Naive thymus-derived CD4-positive, alpha-beta T cell (primary cell): ENCODE results near the gene TENM4. TPM values are rescaled to one million over a fixed set of nuclear protein-coding genes. Genes with fewer than 3 reads are reported as not detected.

Experiments
- ATAC-seq: fragments of 150-1000 bp; cut with Tn5 transposase; 2 replicates; pipeline ENCODE4 v1.10.0; 2021; ENCODE audit warnings: mild to moderate bottlenecking, moderate library complexity
- CTCF ChIA-PET: fragments of 350-600 bp; sonication (Branson Sonifier 250); formaldehyde crosslinking; loops from one replicate; lab custom pipeline; 2021; ENCODE audit warnings: antibody characterized with exemption; lab: Charles Lee
- POLR2A ChIA-PET: fragments of 350-600 bp; sonication (Branson Sonifier 250); formaldehyde crosslinking; loops from one replicate; lab custom pipeline; 2021; ENCODE audit warnings: antibody characterized with exemption, inconsistent platforms; lab: Charles Lee
- DNase-seq, 9 donors: peaks; one replicate each; pipeline versions ENCODE4 v3.0.0 to v3.0.0-alpha.2; 2020 to 2022; ENCODE audit warnings: mixed read lengths in 1 of 9
- H3K27ac ChIP-seq: one replicate; pipeline ENCODE4 v1.7.0; 2013; ENCODE audit warnings: mild to moderate bottlenecking, low read depth, low read length, moderate library complexity
- H3K27me3 ChIP-seq, 2 donors: one replicate each; pipeline ENCODE4 v1.7.0; 2013; ENCODE audit warnings: low read length in 2 of 2, mild to moderate bottlenecking in 2 of 2, moderate library complexity in 2 of 2; ENCODE audit not compliant: control insufficient read depth in 2 of 2, insufficient read depth in 2 of 2
- H3K36me3 ChIP-seq, 3 experiments: 1 replicate in 2 of 3; 2 replicates in 1 of 3; pipeline ENCODE4 v1.7.0; 2013; ENCODE audit warnings: low read length in 3 of 3, mild to moderate bottlenecking in 3 of 3, moderate library complexity in 1 of 3; ENCODE audit not compliant: insufficient read depth in 3 of 3, control insufficient read depth in 2 of 3
- H3K4me1 ChIP-seq, 2 donors: one replicate each; pipeline ENCODE4 v1.7.0; 2013; ENCODE audit warnings: low read length in 2 of 2, mild to moderate bottlenecking in 2 of 2, moderate library complexity in 1 of 2; ENCODE audit not compliant: control insufficient read depth in 2 of 2, insufficient read depth in 2 of 2
- H3K4me3 ChIP-seq: 2 replicates; pipeline ENCODE4 v1.7.0; 2013; ENCODE audit warnings: mild to moderate bottlenecking, low read length
- H3K9me3 ChIP-seq, 3 experiments: 1 replicate in 2 of 3; 2 replicates in 1 of 3; pipeline ENCODE4 v1.7.0; 2013; ENCODE audit warnings: low read length in 3 of 3; ENCODE audit not compliant: control insufficient read depth in 2 of 3
- H3K27ac Mint-ChIP-seq, 9 donors: one replicate each; pipeline ENCODE4 v1.8.0; 2020 to 2022; ENCODE audit warnings: mixed read lengths in 9 of 9, mild to moderate bottlenecking in 8 of 9, moderate library complexity in 5 of 9, inconsistent platforms in 2 of 9
- H3K27me3 Mint-ChIP-seq, 5 donors: one replicate each; pipeline ENCODE4 v1.8.0; 2021 to 2022; ENCODE audit warnings: mixed read lengths in 5 of 5, mild to moderate bottlenecking in 1 of 5
- H3K36me3 Mint-ChIP-seq, 5 donors: one replicate each; pipeline ENCODE4 v1.8.0; 2020 to 2022; ENCODE audit warnings: mixed read lengths in 5 of 5, mild to moderate bottlenecking in 3 of 5, inconsistent platforms in 1 of 5
- H3K4me1 Mint-ChIP-seq, 7 donors: one replicate each; pipeline ENCODE4 v1.8.0; 2020 to 2022; ENCODE audit warnings: mixed read lengths in 7 of 7, mild to moderate bottlenecking in 3 of 7, inconsistent platforms in 1 of 7
- H3K4me3 Mint-ChIP-seq, 10 donors: one replicate each; pipeline ENCODE4 v1.8.0; 2020 to 2022; ENCODE audit warnings: mild to moderate bottlenecking in 10 of 10, mixed read lengths in 10 of 10, moderate library complexity in 6 of 10, inconsistent platforms in 2 of 10
- H3K9me3 Mint-ChIP-seq, 11 donors: one replicate each; pipeline ENCODE4 v1.8.0; 2020 to 2022; ENCODE audit warnings: mixed read lengths in 11 of 11, mild to moderate bottlenecking in 4 of 11, inconsistent platforms in 1 of 11, moderate library complexity in 1 of 11
- intact Hi-C, 2 donors: fragments of 100-400 bp; cut with micrococcal nuclease; formaldehyde crosslinking; loops; one replicate each; pipeline ENCODE4 v1.15.1; 2023
- polyA plus RNA-seq, 2 donors: library from polyadenylated mRNA; unstranded; fragments of 300-500 nt; fragmentation: Illumina TruSeq; gene quantifications; one replicate each; pipeline ENCODE4 v1.2.3, GENCODE V29; 2021
- total RNA-seq, 6 experiments: library from RNA in 5 of 6; stranded (reverse) in 5 of 6; gene quantifications; 1 replicate in 5 of 6; 2 replicates in 1 of 6; pipeline ENCODE4 v1.2.3 and lab custom pipeline; 2021 to 2026

The TENM4 gene
- total and polyA plus RNA-seq, 7 experiments from 2014 or later = 0.32 to 0.47 TPM; not detected in 5

DNA sequence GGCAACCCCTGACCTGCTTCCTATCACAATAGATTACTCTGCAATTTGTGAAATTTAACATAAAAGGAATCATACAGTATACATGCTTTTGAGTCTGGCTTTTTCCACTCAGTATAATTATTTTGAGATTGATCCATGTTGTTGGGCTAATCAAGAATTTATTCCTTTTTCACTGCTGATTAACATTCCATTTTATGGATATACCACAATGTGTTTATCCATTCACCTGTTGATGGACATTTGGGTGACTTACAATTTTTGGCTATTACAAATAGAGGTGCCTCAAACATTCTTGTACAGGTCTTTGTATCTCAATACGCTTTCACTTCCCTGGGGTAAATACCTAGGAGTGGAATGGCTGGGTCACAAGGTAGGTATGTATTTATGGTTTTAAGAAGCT lies 24.9 kb downstream of the TENM4 start:
- Mint-ChIP-seq H3K27ac (no peak overlapping the region), H3K4me1 (no peaks in the 10 kb centered on the region), H3K9me3 (peaks cover 0 to 14% (median 5%) of the 10 kb centered on the region in 11 donors), H3K27me3 (peaks cover 0 to 22% (median 6%) of the 10 kb centered on the region in 5 donors), H3K4me3 (no peak overlapping the region), H3K36me3 (no peaks in the 10 kb centered on the region)
- no peak overlapping the region for H3K27ac ChIP-seq
- DNase-seq (no peak), ATAC-seq (no peak)
- ChIA-PET CTCF (no interaction called here), POLR2A (no interaction called here)
- H3K4me3 ChIP-seq = no peak overlapping the region
- H3K36me3 ChIP-seq = no peaks in the 10 kb centered on the region
- no peaks in the 10 kb centered on the region for H3K4me1 ChIP-seq
- H3K9me3 ChIP-seq = no peaks in the 10 kb centered on the region
- H3K27me3 ChIP-seq = no peaks in the 10 kb centered on the region
- intact Hi-C loops = no loop called here

DNA sequence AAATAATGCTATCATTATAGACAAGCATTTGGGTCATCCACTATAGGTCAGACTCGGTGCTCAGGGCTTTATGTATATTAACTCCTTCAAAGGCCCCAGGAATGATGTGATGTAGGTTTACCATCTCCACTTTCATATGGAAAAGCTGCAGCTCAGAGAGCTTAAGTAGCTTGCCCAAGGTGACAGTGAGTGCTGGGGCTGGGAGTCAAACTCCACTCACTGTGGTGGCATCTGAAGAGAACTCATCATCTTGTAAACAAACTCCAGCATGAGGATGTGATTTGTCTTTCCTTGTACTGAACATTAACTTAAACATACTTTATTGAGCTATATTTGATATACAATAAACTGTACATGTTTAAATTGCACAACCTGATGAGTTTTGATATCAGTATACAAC lies 25.4 kb downstream of the TENM4 start:
- intact Hi-C loops = no loop called here
- no peak for ATAC-seq
- H3K4me3 Mint-ChIP-seq = no peak overlapping the region
- Histone ChIP-seq H3K36me3 (no peaks in the 10 kb centered on the region), H3K4me1 (no peaks in the 10 kb centered on the region), H3K9me3 (no peaks in the 10 kb centered on the region), H3K27ac (no peak overlapping the region), H3K4me3 (no peak overlapping the region), H3K27me3 (no peaks in the 10 kb centered on the region)
- no peaks in the 10 kb centered on the region for H3K36me3 Mint-ChIP-seq
- DNase-seq = no peak
- ChIA-PET POLR2A (no interaction called here), CTCF (no interaction called here)
- peaks cover 0 to 22% (median 6%) of the 10 kb centered on the region in 5 donors for H3K27me3 Mint-ChIP-seq
- peaks cover 0 to 14% (median 5%) of the 10 kb centered on the region in 11 donors for H3K9me3 Mint-ChIP-seq
- H3K27ac Mint-ChIP-seq = no peak overlapping the region
- no peaks in the 10 kb centered on the region for H3K4me1 Mint-ChIP-seq

DNA sequence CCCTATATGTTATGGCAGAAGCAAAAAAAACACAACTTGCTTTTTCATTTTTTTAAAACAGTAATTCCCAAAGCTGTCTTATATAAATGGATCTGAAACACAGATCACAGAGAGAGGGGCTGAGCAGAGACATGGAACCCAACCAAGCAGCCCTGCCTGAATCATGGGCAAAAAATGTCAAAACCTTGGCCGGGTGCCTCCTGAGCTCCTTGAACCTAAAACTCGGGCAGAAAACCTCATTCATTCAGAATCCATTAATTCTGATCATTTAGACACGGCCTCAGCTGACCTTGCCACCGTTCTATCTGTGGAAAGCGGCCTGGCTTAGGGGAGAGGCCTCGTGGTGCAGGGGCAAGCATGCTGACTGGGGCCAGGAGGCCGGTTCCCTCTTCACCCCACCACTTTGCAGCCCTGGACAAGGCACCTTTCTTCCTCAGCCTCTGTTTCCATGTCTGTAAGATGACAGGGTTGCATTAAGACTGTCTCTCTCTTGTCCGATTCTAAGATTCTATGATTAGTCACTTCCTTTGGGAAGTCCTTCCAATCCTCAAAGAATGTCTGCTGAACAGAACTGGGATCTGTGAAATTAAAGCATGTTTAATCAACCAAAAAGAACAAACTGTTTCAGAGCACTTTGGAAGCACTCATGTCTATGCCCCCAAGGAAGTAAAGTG lies 26.0 kb downstream of the TENM4 start:
- H3K4me1 ChIP-seq = no peaks in the 10 kb centered on the region
- Mint-ChIP-seq H3K27me3 (peaks cover 0 to 16% (median 4%) of the 10 kb centered on the region in 5 donors), H3K4me1 (no peaks in the 10 kb centered on the region), H3K36me3 (no peaks in the 10 kb centered on the region), H3K27ac (no peak overlapping the region), H3K4me3 (no peak overlapping the region), H3K9me3 (peaks cover 0 to 15% (median 5%) of the 10 kb centered on the region in 11 donors)
- POLR2A ChIA-PET = no interaction called here
- CTCF ChIA-PET = no interaction called here
- no peaks in the 10 kb centered on the region for H3K36me3 ChIP-seq
- no peaks in the 10 kb centered on the region for H3K27me3 ChIP-seq
- H3K4me3 ChIP-seq = no peak overlapping the region
- no peak overlapping the region for H3K27ac ChIP-seq
- no peaks in the 10 kb centered on the region for H3K9me3 ChIP-seq
- DNase-seq (no peak), ATAC-seq (no peak)
- intact Hi-C loops = no loop called here

DNA sequence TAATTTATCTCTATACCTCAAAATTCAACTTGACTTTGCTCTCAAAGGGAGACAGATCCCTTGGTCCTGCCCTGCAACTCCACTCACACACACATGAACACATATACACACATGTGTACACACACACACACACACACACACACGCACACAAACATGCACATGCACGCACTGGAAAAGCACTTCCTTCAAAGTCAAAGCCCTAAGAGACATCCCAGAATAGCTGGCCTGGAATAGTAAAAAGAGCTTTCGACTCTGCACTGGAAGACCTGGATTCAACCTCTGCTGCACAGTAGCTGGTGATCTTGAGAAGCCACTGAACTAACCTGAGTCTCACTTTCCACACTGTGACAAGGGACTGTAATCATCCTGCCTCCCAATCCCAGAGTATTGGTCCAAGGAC lies 26.8 kb downstream of the TENM4 start:
- intact Hi-C loops = no loop called here
- H3K9me3 Mint-ChIP-seq = peaks cover 0 to 15% (median 5%) of the 10 kb centered on the region in 11 donors
- Histone ChIP-seq H3K4me3 (no peak overlapping the region), H3K36me3 (no peaks in the 10 kb centered on the region), H3K27ac (no peak overlapping the region), H3K27me3 (no peaks in the 10 kb centered on the region), H3K9me3 (no peaks in the 10 kb centered on the region), H3K4me1 (no peaks in the 10 kb centered on the region)
- ChIA-PET CTCF (no interaction called here), POLR2A (no interaction called here)
- no peaks in the 10 kb centered on the region for H3K36me3 Mint-ChIP-seq
- H3K27me3 Mint-ChIP-seq = peaks cover 0 to 17% (median 4%) of the 10 kb centered on the region in 5 donors
- H3K4me1 Mint-ChIP-seq = no peaks in the 10 kb centered on the region
- no peak overlapping the region for H3K27ac Mint-ChIP-seq
- ATAC-seq (no peak), DNase-seq (no peak)
- no peak overlapping the region for H3K4me3 Mint-ChIP-seq

DNA sequence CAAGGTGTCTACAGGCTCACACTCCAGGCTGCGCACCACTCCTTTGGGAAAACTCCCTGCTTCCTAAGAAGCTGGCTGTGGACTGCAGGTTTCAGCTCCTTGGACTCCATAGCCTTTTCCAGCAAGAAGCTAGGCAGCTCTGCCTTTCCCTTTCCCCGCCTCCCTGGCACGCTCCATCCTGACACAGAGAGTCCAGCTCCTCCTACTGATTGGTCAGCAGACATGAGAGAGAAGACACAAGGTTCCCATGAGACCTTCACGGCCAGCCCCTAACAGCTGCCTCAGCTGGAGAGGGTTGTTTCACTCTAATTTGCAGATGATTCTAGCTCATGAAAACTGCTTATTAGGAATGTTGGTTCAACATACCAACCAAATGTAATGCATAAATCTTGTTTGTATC lies 27.6 kb downstream of the TENM4 start:
- POLR2A ChIA-PET = no interaction called here

DNA sequence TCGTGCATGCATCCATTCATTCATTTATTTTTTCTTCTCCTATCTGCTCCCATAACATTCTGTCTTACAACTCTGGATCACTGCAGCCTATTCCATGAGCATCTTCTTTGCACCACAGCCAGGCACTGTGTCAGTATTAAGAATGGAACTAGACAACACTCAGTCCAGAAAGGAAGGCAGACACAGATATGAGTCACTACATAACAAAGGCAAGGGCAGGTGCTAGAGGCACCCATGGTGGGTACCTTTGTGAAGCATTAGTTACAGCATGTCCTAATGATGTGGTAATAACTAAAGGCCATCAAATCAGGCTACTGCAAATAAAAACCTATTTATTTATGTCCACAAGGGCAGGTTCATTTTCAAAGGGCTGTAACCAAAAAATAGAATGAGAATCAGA lies 28.1 kb downstream of the TENM4 start:
- H3K4me1 ChIP-seq = no peaks in the 10 kb centered on the region
- H3K36me3 ChIP-seq = no peaks in the 10 kb centered on the region
- H3K27ac ChIP-seq = no peak overlapping the region
- Mint-ChIP-seq H3K4me1 (no peaks in the 10 kb centered on the region), H3K9me3 (peaks cover 0 to 13% (median 5%) of the 10 kb centered on the region in 11 donors), H3K4me3 (no peak overlapping the region), H3K27ac (no peak overlapping the region), H3K27me3 (peaks cover 0 to 10% (median 4%) of the 10 kb centered on the region in 5 donors), H3K36me3 (no peaks in the 10 kb centered on the region)
- no peak overlapping the region for H3K4me3 ChIP-seq
- no peak for DNase-seq
- no peaks in the 10 kb centered on the region for H3K27me3 ChIP-seq
- CTCF ChIA-PET = no interaction called here
- no peaks in the 10 kb centered on the region for H3K9me3 ChIP-seq
- POLR2A ChIA-PET = no interaction called here
- ATAC-seq = no peak
- intact Hi-C loops = no loop called here

More for the DNA sequence above, 27.6 kb downstream of the TENM4 start:
- H3K4me1 Mint-ChIP-seq = no peaks in the 10 kb centered on the region
- DNase-seq (no peak), ATAC-seq (no peak)
- no peaks in the 10 kb centered on the region for H3K9me3 ChIP-seq
- no peaks in the 10 kb centered on the region for H3K36me3 ChIP-seq
- no peaks in the 10 kb centered on the region for H3K4me1 ChIP-seq
- no peak overlapping the region for H3K27ac Mint-ChIP-seq
- H3K27me3 Mint-ChIP-seq = peaks cover 0 to 10% (median 4%) of the 10 kb centered on the region in 5 donors
- H3K4me3 ChIP-seq = no peak overlapping the region
- H3K27ac ChIP-seq = no peak overlapping the region
- H3K4me3 Mint-ChIP-seq = no peak overlapping the region
- CTCF ChIA-PET = no interaction called here
- H3K9me3 Mint-ChIP-seq = peaks cover 0 to 14% (median 5%) of the 10 kb centered on the region in 11 donors
- no peaks in the 10 kb centered on the region for H3K27me3 ChIP-seq
- intact Hi-C loops = no loop called here
- no peaks in the 10 kb centered on the region for H3K36me3 Mint-ChIP-seq

DNA sequence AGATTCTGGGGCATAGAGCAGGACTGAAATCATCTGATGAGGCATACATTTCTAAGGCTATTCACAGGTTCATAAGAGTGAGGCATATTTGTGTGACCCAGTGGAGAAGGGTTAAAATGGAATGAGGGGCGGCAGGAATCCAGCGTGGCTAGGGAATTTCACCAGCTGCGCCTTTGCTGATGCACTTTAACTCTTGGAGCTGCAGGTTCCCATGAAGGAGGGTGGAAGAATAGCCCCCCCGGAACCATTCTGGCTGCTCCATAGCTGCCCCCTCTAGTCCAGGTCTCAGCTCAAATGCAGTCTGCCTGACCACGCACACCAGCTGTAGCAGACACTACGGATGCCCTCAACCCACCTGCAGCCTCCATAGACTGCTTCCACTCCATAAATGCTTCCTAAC lies 31.5 kb downstream of the TENM4 start:
- no peak overlapping the region for H3K4me3 Mint-ChIP-seq

More for the DNA sequence above, 31.5 kb downstream of the TENM4 start:
- no peak overlapping the region for H3K4me3 ChIP-seq
- ATAC-seq (no peak), DNase-seq (no peak)
- H3K9me3 ChIP-seq = no peaks in the 10 kb centered on the region
- H3K27ac Mint-ChIP-seq = no peak overlapping the region
- CTCF ChIA-PET = no interaction called here
- H3K36me3 ChIP-seq = no peaks in the 10 kb centered on the region
- H3K27me3 Mint-ChIP-seq = peaks cover 0 to 10% (median 4%) of the 10 kb centered on the region in 5 donors
- H3K36me3 Mint-ChIP-seq = no peaks in the 10 kb centered on the region
- no peaks in the 10 kb centered on the region for H3K4me1 ChIP-seq
- peaks cover 0 to 8% (median 0%) of the 10 kb centered on the region in 11 donors for H3K9me3 Mint-ChIP-seq
- POLR2A ChIA-PET = no interaction called here
- peaks cover 0 to under 1% (median 0%) of the 10 kb centered on the region in 7 donors for H3K4me1 Mint-ChIP-seq
- intact Hi-C loops = no loop called here
- H3K27me3 ChIP-seq = no peaks in the 10 kb centered on the region
- H3K27ac ChIP-seq = no peak overlapping the region
